MV-4-11 (cell line): ENCODE measurements around the gene IQGAP3.
A peak's percentile ranks its signal among the peaks of the same experiment; 100 is the strongest.

Source experiments
- DNase-seq: peaks from one replicate; lab custom pipeline; 2025; lab: John Stamatoyannopoulos, UW

Gene IQGAP3

GRCh38 chr1:156539818-156540355 lies 32.5 kb downstream of the IQGAP3 start:
- peak; percentile 6 for DNase-seq

- no peak for DNase-seq
Observed at GRCh38 chr1:156538711-156539440, 33.5 kb downstream of the IQGAP3 start.

GRCh38 chr1:156537027-156537426 lies 35.3 kb downstream of the IQGAP3 start:
- DNase-seq: no peak

- DNase-seq: no peak
Observed at GRCh38 chr1:156534424-156535060, 37.8 kb downstream of the IQGAP3 start.

GRCh38 chr1:156533568-156534220 lies 38.7 kb downstream of the IQGAP3 start:
- no peak for DNase-seq

GRCh38 chr1:156532374-156532773 lies 40.0 kb downstream of the IQGAP3 start:
- no peak for DNase-seq

GRCh38 chr1:156530006-156530405 lies 42.4 kb downstream of the IQGAP3 start:
- no peak for DNase-seq

- no peak for DNase-seq
Observed at GRCh38 chr1:156528875-156529425, 43.4 kb downstream of the IQGAP3 start.

GRCh38 chr1:156528231-156528630 lies 44.1 kb downstream of the IQGAP3 start:
- no peak for DNase-seq

- no peak for DNase-seq
Observed at GRCh38 chr1:156527584-156527983, 44.8 kb downstream of the IQGAP3 start.

- DNase-seq: no peak
Observed at GRCh38 chr1:156525856-156526489, 46.4 kb downstream of the IQGAP3 start.

- peak; percentile 69 for DNase-seq
Observed at GRCh38 chr1:156525071-156525501, 47.3 kb downstream of the IQGAP3 start.

GRCh38 chr1:156524481-156524869 lies 47.9 kb downstream of the IQGAP3 start:
- DNase-seq: peak; percentile 96

GRCh38 chr1:156523801-156524480 lies 48.4 kb downstream of the IQGAP3 start:
- DNase-seq: peak; percentile 64

- DNase-seq: no peak
Observed at GRCh38 chr1:156522443-156522970, 49.9 kb downstream of the IQGAP3 start.

GRCh38 chr1:156517748-156518147 lies 54.6 kb downstream of the IQGAP3 start:
- DNase-seq: no peak

GRCh38 chr1:156516821-156517220 lies 55.5 kb downstream of the IQGAP3 start:
- no peak for DNase-seq

- DNase-seq: peak; percentile 56
Observed at GRCh38 chr1:156515956-156516355, 56.4 kb downstream of the IQGAP3 start.

- DNase-seq: no peak
Observed at GRCh38 chr1:156513185-156513584, 59.2 kb downstream of the IQGAP3 start.

GRCh38 chr1:156511644-156512043 lies 60.7 kb downstream of the IQGAP3 start:
- peak; percentile 21 for DNase-seq

- DNase-seq: no peak
Observed at GRCh38 chr1:156510709-156511108, 61.7 kb downstream of the IQGAP3 start.
